MM.1S (cell line): ENCODE data around the gene BCOR.

Source experiments
- DNase-seq: peaks from one replicate; pipeline ENCODE4 v3.0.0-alpha.2; 2015
- H2AFZ ChIP-seq: fragments of 300-600 bp; sonication (generic); 2 replicates; pipeline ENCODE4 v1.6.0; 2016; ENCODE audit warnings: antibody characterized with exemption, low read length
- H3F3A ChIP-seq: fragments of 300-600 bp; sonication (generic); 2 replicates; pipeline ENCODE4 v1.6.1; 2016; ENCODE audit warnings: mild to moderate bottlenecking, antibody characterized with exemption, low read length, moderate library complexity, mixed read lengths; ENCODE audit not compliant: insufficient read depth
- H3K27ac ChIP-seq: fragments of 300-600 bp; sonication (generic); 2 replicates; pipeline ENCODE4 v1.5.1; 2016; ENCODE audit warnings: mild to moderate bottlenecking, low read length
- H3K27me3 ChIP-seq: fragments of 300-600 bp; sonication (generic); replicated peaks from 2 replicates; pipeline ENCODE4 v1.6.0; 2016; ENCODE audit warnings: low read length; ENCODE audit not compliant: insufficient read depth
- H3K36me3 ChIP-seq: fragments of 300-600 bp; sonication (generic); replicated peaks from 2 replicates; pipeline ENCODE4 v1.6.1; 2016; ENCODE audit warnings: mild to moderate bottlenecking, low read length, mixed read lengths; ENCODE audit not compliant: insufficient read depth
- H3K4me1 ChIP-seq: fragments of 300-600 bp; sonication (generic); 2 replicates; pipeline ENCODE4 v1.6.1; 2016; ENCODE audit warnings: low read length, mixed read lengths
- H3K4me2 ChIP-seq: fragments of 300-600 bp; sonication (generic); 2 replicates; pipeline ENCODE4 v1.6.0; 2016; ENCODE audit warnings: low read depth, low read length
- H3K4me3 ChIP-seq: fragments of 300-600 bp; sonication (generic); 2 replicates; pipeline ENCODE4 v1.5.1; 2016; ENCODE audit warnings: low read length, mixed read lengths
- H3K79me2 ChIP-seq: fragments of 300-600 bp; sonication (generic); 2 replicates; pipeline ENCODE4 v1.6.1; 2016; ENCODE audit warnings: mixed run types, low read length, mixed read lengths
- H3K9ac ChIP-seq: fragments of 300-600 bp; sonication (generic); 2 replicates; pipeline ENCODE4 v1.6.1; 2016; ENCODE audit warnings: low read length, mixed read lengths
- H3K9me2 ChIP-seq: fragments of 300-600 bp; sonication (generic); replicated peaks from 2 replicates; pipeline ENCODE4 v1.6.1; 2016; ENCODE audit warnings: mild to moderate bottlenecking, low read length, mixed read lengths; ENCODE audit not compliant: insufficient read depth
- H3K9me3 ChIP-seq: fragments of 300-600 bp; sonication (generic); replicated peaks from 2 replicates; pipeline ENCODE4 v1.6.1; 2016; ENCODE audit warnings: mild to moderate bottlenecking, low read length, mixed read lengths; ENCODE audit not compliant: insufficient read depth
- H4K20me1 ChIP-seq: fragments of 300-600 bp; sonication (generic); 2 replicates; pipeline ENCODE4 v1.6.1; 2016; ENCODE audit warnings: mild to moderate bottlenecking, low read length, moderate library complexity, mixed read lengths; ENCODE audit not compliant: insufficient read depth
- EZH2 ChIP-seq: fragments of 300-600 bp; sonication (generic); optimal IDR thresholded peaks from 2 replicates; pipeline ENCODE3; 2017; ENCODE audit warnings: low read depth, mild to moderate bottlenecking, antibody characterized with exemption, low read length, mixed read lengths
- EZH2phosphoT487 ChIP-seq: fragments of 300-600 bp; sonication (generic); IDR thresholded peaks from 2 replicates; pipeline ENCODE4 v1.6.1; 2018; ENCODE audit warnings: antibody characterized with exemption, low read length
- TF ChIP-seq, protein P1 (sequence below): fragments of 300-600 bp; sonication (generic); IDR thresholded peaks from 2 replicates; pipeline ENCODE4 v1.5.1; 2016; ENCODE audit warnings: antibody characterized with exemption, low read length, mixed read lengths

The BCOR gene

DNA sequence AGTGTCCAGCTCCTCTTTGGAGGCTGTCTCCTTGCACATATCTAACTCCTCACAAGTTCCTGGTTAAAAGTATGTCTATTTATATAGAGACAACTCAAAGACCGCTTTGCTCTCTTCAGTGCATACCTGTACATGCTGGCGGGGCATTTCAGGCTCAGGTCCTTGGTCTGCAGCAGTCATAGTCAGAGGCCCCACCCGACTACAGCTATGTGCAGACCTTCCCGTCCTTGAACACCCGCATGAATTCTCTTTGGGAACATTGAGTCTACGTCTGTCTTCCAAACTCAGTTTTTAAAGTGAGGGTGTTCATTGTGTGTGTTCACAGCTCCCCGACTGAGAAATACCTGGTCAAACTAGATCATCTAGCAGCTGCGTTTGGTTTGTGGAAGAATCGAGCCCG, 4.2 kb downstream of the BCOR start:
- H2AFZ ChIP-seq = no peak overlapping the region
- no peaks in the 10 kb centered on the region for H3K27me3 ChIP-seq
- 0 out of 2 replicates have a peak, but pooled peaks cover 3% of the 10 kb centered on the region for H3F3A ChIP-seq
- H3K79me2 ChIP-seq = peaks cover 84% of the 10 kb centered on the region
- TF ChIP-seq, protein P1, sequence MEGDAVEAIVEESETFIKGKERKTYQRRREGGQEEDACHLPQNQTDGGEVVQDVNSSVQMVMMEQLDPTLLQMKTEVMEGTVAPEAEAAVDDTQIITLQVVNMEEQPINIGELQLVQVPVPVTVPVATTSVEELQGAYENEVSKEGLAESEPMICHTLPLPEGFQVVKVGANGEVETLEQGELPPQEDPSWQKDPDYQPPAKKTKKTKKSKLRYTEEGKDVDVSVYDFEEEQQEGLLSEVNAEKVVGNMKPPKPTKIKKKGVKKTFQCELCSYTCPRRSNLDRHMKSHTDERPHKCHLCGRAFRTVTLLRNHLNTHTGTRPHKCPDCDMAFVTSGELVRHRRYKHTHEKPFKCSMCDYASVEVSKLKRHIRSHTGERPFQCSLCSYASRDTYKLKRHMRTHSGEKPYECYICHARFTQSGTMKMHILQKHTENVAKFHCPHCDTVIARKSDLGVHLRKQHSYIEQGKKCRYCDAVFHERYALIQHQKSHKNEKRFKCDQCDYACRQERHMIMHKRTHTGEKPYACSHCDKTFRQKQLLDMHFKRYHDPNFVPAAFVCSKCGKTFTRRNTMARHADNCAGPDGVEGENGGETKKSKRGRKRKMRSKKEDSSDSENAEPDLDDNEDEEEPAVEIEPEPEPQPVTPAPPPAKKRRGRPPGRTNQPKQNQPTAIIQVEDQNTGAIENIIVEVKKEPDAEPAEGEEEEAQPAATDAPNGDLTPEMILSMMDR = no peak
- no peak for TF ChIP-seq EZH2
- no peak for TF ChIP-seq EZH2phosphoT487
- H3K4me2 ChIP-seq = peak overlapping the region; percentile 47; the same call in 1 of the 2 replicates
- no peak overlapping the region for H3K27ac ChIP-seq
- no peak overlapping the region for H3K4me3 ChIP-seq
- H3K36me3 ChIP-seq = no peaks in the 10 kb centered on the region
- peaks cover 52% of the 10 kb centered on the region for H4K20me1 ChIP-seq
- DNase-seq = no peak
- H3K9me2 ChIP-seq = no peaks in the 10 kb centered on the region
- H3K9me3 ChIP-seq = no peaks in the 10 kb centered on the region
- H3K4me1 ChIP-seq = no peaks in the 10 kb centered on the region
- H3K9ac ChIP-seq = peak overlapping the region; percentile 72; the same call in 1 of the 2 replicates

DNA sequence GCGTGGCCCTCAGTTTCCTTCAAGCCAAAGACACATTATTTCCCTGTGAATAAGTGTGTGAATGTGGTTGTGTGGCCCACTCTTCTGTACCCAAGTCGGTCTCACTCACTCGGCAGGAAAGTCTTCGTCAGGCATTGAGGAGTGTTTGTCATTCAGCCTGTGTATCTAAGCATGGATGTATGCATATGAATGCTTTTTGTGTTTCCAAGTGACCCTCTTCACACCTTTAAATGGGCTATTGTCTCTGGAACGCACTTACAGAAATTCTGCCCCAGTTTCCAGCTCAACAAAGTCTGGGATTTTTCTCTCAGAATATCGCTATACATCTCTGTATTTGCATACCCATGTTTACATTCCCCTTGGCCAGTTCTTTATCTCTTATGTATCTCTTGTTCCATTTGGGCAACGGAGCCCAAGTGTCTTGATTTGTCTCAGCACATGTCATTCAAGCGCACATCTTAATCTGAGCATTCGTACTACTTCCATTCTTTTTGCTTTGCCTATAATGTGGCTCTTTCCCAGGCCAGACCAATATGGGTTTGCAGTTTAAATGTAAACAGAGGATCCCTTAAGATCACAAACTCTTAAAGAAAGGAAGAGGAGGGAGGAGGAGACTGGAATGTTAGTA, 4.8 kb downstream of the BCOR start:
- no peak overlapping the region for H3K9ac ChIP-seq

DNA sequence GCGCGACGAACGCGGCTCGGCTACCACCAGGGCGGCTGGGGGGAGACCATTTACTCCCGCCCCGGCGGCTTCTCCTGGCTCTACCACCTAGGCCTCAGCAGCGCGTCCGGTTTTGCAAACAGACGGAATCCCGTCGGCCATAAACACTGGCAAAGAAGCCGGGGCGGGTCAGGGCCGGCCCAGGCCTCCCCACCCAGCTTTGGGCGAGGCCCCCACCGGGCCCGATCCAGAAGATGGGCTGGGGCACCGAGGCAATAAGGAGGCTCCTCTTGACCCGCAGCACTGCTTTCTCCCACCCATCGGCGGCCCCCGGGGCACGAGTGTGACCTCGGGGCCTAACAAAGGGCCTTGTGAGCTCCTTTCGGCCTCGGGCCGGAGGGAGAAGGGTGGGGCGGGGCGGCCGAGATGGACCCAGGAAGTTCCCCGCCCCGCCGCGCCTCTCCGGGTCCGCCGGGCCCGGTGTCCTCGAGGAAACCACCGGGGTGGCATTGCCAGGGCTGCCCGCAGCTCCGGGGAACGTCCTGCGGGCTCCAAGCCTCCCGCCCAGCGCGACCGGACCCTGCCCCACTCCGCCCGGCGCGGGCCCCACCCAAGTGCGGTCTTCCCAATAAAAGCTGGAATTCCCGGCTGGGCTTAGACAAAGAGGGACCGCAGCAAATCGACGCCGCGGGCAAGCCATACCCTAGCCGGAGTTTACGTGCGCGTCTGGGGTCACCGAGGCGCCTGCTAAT, 5.9 kb downstream of the BCOR start:
- Histone ChIP-seq H3K9me2 (no peaks in the 10 kb centered on the region), H3K36me3 (no peaks in the 10 kb centered on the region), H3K27ac (no peak overlapping the region), H3K79me2 (peaks cover 99% of the 10 kb centered on the region), H3K4me3 (no peak overlapping the region), H3K4me1 (no peaks in the 10 kb centered on the region), H3F3A (no peaks in the 10 kb centered on the region), H3K4me2 (no peak overlapping the region), H3K9me3 (no peaks in the 10 kb centered on the region), H3K27me3 (no peaks in the 10 kb centered on the region), H2AFZ (no peak overlapping the region), H3K9ac (no peak overlapping the region), H4K20me1 (peaks cover 69% of the 10 kb centered on the region)
- TF ChIP-seq, protein P1 = no peak
- TF ChIP-seq EZH2phosphoT487 (no peak), EZH2 (no peak)
- DNase-seq = no peak

More for the DNA sequence above, 4.8 kb downstream of the BCOR start:
- H3K4me1 ChIP-seq = no peaks in the 10 kb centered on the region
- H3K36me3 ChIP-seq = no peaks in the 10 kb centered on the region
- H3K4me3 ChIP-seq = no peak overlapping the region
- TF ChIP-seq EZH2phosphoT487 = no peak
- TF ChIP-seq EZH2 = no peak
- TF ChIP-seq, protein P1 = no peak
- no peaks in the 10 kb centered on the region for H3F3A ChIP-seq
- DNase-seq = no peak
- peaks cover 58% of the 10 kb centered on the region for H4K20me1 ChIP-seq
- H3K9me2 ChIP-seq = no peaks in the 10 kb centered on the region
- no peaks in the 10 kb centered on the region for H3K27me3 ChIP-seq
- H3K9me3 ChIP-seq = no peaks in the 10 kb centered on the region
- H3K79me2 ChIP-seq = peaks cover 89% of the 10 kb centered on the region
- H3K4me2 ChIP-seq = no peak overlapping the region
- no peak overlapping the region for H2AFZ ChIP-seq
- no peak overlapping the region for H3K27ac ChIP-seq
